HG02981 (cell line): ENCODE results near the gene ANO1.

ENCODE experiments used
- ATAC-seq: cut with Tn5 transposase; IDR thresholded peaks from one replicate; pipeline ENCODE4 v1.9.1; 2021; ENCODE audit warnings: mild to moderate bottlenecking, moderate library complexity; ENCODE audit not compliant: unreplicated experiment

The ANO1 gene

DNA sequence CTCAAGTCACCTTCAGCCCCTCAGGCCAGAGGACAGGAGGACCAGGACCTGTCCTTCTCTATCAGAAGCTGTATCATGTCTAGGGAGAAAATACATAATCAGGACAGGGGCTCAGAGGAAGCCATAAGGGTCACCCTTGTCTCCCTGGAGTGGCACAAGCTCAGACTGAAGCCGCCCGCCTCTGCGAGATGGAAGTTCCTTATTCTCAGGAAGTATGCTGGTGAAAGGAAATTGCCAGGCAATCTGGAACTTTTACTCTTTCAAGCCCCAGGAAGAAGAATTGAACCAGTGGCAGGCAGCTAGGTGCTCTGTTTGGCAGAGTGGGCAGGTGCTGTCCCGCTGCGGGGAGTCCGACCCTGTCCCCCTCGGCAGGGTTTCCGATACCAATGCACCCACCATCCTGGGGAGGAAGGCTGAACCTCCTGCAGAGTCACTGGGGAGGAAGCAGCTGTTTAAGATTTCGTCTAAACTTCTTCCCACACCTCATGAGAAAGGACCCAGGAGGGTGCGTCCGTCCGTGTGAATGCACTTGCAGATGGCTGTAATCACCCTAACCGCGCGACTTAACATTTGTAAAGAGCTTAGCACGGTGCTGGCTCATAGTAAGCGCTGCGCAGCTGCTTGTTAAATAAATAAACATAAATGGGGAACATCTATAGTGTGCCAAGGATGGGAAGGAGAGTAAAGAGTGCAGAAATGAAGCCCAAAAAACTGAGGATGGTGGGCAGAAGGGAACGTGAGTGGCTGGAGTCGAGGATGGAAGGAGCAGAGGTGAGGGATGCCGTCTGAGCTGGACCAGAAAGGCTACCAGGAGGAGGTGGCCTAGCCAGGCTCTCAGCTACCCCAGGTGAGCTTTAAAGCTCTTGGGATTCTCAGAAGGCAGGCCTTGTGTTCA lies 5.0 kb upstream of the ANO1 start:
- ATAC-seq: no peak

DNA sequence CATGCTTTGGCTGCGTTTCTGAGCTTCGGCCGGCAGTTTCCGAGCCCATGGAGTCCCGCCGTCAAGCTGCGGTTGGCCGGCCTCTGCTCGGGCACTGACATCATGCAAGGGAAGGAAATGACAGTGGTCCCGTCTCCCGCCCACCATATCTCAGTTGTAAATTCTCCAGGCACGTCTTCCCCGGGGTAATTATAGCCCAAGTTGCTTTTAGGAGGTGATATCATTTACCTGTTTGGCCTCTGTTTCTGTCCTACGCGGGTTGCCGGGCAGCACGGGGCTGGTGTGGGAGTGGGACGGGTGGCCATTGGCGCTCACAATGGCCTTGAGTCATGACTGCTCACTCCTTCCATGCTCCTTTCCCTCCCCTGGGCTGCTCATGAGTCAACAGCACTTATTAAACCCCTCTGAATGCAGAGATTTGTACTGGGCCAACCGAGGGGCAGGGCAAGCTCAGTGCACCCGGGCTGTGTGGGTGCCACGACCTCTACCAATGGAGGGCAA lies 4.2 kb upstream of the ANO1 start:
- ATAC-seq: no peak

DNA sequence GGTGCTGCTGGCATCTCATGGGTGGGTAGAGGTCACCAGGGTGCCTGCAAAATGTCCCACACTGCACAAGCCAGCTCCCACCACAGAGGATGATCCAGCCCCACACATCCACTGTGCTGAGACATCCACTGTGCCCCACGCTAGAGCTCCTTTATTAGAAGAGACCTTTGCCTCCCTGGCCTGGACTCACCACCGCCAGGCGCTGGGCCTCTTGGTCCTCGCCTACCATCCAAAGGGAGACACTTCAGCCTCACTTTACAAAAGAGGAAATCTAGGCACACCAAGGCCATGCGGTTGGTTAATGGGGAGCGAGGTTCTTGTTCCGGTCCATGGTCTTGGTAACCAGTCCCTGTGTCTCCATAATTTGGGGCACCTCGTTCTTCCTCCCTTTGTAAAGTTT lies 3.4 kb upstream of the ANO1 start:
- no peak for ATAC-seq

DNA sequence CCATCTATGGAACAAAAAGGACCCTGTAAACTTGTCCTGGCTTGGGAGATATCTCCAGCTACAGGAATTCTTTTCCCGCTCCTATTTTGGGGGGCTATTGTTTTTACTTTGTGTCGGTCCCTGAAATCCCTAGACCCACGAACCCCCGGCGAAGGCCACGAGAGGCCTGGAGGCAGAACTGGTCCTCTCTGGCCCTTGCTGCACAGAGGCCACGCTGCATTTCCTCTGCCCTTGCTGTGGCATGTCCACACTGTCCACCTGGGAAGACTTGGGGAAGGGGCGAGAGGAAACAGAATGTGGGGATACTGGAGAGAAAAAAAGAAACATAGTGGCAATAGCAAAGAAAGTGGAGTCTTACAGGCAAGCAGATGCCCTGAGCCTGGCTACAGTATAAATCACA lies 2.3 kb upstream of the ANO1 start:
- no peak for ATAC-seq

DNA sequence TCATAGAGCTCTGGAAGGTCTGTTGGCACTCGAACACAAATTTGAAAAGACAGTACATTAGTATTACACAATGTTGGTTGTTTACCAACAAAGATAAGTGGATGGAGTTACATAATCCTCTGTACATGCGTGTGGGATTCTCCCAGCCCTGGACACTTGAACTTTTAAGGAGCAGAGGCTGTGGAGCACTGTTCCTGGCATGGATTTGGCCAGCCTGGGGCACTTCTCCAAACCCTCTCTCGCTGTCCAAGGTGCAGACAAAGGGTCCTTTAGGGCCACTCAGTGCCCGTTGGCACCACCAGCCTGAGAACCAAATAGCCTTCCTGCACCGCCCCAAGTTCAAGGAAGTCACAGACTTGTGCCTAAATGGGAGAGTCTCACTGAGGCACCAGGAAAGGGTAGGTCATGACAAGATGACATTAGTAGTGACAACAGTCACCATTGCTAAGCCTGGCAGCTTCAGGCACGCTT lies 1.6 kb upstream of the ANO1 start:
- ATAC-seq: no peak

DNA sequence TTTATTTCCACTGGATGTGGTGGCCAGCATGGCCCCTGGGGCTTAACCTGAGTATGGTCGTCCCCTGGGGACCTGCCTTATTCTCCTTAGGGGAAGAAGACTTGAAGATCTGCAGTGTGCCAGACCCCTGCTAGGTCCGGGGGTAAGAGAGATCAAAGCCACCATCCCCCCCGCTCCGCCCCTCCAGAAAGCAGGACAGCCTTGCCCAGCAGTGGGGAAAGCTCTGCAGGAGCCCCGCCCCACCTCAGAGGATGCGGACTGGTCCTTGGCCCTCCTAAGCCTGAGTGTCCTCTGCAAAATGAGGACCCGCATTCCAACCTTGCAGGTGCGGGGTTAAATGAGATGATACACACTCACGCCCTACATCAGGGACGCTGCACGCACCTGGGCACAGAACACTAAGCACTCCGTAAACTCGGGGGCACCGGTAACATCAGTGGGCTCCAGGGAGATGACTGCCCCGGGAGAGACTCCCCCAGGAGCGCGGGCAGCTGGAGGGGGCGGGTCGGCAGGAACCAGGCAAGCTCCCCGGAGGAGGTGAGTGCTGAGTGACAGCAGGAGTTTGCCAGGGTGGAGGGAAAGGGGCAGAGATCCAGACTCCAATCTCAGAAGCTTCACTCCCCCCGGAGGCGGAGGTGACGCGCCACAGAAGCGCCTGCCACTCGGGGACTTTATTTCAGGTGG lies 564 bp upstream of the ANO1 start:
- ATAC-seq: no peak

DNA sequence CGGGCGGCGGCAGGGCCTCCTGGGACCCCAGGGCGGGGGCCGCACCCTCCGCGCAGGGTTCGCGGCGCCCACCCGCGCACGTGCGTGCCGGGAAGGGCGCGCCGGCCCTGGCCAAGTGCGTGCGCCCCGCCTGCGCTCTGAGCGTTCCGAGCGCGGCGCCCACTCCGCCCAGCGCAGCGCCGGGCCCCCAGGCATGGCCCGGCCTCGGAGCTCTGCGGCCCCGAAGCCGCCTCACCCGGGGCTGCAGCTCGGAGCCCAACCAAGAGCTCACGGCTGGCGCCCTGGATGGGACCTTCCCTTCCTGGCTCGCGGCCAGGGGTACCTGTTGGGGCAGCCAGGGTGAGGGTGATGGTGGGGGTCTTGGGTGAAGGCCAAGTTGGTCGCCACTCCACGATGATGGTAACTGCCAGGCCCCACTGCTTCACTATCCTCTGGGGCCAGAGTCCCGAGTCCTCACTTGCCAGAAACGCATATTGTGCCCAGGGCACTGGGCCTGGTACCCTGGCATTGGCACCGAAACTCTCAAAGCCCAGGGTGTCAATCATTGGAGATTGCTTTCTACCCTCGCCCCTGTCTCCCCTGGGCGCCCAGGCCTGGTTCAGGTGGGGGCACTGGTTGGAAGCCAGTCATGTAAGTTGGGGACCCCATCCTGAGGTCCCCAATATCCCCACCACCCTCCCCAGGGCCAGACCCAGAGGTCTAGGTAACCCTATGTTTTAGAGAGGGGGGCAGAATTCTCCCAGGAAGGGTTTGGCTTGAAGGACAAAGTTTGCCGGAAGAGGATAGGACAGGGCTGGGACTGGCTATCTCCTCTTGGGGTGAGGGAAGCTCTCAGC lies 882 bp downstream of the ANO1 start:
- no peak for ATAC-seq

DNA sequence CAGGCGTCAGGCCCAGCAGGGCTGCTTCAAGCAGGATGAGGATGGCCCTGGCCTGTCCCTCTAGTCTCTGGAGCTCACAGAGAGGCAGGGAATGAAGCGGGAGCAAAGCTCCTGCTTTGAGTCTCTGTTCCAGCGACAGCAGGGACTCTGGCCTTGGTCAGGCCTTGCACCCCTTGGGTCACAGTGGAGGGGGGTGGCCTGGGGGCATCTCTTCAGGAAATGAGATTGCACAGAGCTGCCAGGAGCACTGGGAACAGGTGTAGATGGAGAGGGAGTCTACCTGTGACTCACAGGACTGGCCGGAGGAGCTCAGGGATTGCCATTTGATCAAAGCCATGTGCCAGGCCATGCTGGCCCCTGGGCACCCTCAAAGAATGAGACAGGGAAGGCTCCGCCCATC lies 1.6 kb downstream of the ANO1 start:
- ATAC-seq: no peak

DNA sequence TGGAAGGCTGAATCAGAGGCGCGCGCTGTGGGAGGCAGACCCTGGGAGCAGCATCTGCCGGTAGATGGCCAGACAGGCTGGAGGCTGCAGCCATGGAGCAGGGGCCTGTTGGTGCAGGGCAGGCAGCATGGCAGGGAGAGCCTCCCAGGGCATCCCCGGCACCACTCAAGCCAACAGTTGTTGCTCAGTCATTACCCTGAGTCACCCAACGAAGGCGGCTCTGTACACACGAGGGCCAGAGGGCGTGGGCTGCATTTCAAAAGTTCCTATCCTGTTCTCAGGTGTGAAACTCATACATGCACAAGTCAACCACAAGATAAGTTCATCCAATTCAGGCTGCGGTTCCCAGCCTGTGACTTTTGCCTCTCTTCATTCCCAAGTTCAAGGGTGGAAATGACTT lies 2.6 kb downstream of the ANO1 start:
- no peak for ATAC-seq

DNA sequence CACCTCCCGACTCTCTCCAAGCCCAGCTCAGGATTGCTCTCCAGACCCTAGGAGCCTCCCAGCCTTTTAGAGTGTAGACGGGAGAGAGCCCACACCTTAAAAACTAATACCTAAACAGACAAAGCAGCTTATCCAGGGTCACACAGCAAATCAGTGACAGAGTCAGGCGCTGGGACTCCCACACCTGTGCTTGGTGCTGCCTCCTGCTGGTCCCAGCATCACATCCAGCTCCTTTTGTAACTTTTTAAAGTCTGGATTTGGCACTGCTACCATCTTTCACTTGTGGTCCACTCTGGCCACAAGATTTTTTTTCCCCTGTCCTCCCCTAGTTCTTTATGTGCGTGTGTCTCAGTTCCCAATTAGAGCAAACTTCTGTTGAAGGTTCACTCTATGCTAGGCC lies 4.7 kb downstream of the ANO1 start:
- ATAC-seq: no peak

DNA sequence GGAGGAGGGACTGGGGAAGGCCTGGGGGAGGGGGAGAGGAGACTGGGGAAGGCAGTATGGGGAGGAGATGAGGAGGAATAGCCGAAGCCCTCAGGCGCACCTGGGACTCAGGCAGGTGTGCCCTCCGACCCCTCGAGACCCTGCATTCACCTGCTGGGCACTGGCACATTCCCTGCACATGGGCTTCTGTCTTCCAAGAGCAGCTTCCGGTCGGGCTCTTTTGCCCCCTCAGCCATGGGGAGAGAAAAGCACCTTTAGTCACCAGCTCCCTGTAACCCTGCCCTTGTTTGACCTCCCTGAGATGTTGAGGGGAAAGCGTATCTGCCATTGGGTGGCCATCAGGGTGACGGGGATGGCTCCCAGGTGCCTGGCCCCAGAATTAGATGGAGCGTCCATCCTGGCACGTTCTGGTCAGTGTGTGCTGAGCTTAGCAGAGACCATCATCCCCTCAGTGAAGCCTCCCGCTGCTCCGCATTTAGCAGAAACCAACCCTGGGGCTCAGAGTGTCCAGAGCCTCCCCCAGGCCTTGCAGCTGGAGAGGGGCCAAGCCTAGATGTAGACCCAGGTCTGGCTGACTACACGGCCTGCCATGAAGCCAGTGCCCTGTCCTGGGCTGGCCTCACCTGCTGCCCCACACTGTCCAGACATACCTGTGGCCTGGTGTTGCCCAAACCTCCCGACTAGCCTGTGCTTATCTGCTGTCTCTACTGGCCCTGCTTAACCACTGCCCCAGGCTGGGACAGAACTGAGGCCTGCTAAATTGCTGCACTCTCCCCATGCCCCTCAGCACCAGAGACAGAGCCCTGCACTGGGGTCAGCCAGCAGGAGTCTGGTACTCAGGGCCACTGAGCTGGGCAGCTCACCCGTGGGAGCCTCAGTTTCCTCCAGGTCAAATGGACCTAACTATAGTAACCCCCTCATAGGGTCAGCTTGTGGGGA lies 6.2 kb downstream of the ANO1 start:
- no peak for ATAC-seq

DNA sequence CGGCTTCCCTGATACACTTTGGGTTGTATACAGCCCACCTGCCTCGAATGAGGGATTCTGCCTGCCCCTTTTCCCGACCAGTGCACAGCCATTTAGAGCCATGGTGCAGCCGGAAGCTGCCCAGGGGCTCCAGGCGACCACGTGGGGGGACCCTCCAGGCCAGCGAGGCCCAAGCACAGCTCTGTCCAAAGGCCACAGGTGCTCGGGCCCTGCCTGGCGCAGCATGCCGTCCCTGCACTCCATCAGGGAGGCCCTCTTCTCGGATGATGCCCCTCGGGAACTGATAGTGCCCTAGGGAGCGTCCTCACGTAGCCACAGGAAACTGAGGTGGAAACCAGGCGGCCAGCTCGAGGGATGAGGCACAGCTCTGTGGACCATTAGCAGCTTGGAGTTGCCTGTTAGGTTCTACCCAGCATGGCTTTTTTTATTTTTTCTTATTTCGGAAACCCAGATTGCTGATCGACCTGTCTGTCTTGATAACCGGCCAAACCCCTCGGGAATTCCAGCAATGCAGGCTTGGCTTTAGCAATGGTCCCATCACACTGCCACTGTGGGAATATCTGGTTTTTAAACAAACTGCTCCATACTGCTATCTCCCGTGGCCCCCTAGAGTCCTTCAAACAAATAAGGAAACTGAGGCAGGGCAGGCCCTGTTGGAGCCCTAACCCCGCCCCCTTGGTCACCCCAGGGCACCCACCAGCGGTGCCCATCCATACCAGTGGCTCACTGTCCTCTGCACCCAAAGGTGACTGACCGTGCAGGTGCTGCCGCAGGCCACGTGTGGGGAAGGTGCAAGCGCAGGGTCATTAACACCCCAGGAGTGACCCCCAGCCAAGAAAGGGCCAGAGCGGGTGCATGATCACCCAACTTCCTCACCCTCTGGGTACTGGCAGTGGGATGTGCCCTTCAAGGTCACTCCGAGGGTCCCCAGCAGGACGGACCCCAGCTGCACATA lies 8.0 kb downstream of the ANO1 start:
- ATAC-seq: no peak

DNA sequence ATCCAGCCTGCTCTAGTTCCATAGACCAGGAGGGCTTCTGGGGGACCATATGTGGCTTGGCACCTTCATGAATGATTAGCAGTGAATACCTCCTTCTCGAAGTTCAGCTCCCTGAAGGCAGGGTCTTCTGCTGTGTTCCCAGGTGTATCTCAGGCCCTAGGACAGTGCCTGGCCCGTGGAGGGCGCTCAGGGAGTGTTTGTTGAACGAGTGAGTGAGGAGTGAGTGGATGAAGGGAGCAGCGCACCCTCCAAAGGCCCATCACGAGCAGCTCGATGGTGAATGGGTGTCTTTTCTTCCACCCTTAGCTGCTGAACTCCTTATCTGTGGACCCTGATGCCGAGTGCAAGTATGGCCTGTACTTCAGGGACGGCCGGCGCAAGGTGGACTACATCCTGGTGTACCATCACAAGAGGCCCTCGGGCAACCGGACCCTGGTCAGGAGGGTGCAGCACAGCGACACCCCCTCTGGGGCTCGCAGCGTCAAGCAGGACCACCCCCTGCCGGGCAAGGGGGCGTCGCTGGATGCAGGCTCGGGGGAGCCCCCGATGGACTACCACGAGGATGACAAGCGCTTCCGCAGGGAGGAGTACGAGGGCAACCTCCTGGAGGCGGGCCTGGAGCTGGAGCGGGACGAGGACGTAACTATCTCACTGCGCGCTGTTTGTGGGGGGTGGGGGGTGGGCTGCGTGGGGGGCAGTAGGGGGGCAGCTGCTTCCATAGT lies 9.5 kb downstream of the ANO1 start:
- no peak for ATAC-seq

DNA sequence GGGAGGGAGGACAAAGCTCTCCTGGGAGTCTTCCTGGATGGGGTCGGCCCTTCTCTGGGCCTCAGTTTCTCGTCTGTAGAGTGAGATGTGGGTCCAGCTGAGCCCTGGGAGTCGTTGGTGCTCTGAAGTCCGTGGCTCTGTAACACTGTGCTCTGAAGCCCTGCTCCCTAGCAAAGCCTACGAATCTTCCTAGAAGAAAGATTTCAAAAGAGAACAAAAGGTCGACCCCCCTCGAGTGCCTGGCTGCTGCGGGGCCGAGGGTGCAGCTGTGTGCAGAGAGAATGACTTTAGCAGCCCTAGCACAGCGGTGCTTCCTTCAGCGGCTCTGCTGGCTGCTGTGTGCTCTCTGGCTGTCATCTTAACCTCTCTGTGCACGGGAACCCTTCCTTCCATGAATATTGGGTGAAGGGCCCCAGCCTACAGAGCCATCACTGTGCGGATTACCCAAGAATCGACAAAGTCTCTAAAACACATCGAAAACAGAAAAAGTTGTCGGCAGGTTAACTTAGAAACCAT lies 10.7 kb downstream of the ANO1 start:
- no peak for ATAC-seq

DNA sequence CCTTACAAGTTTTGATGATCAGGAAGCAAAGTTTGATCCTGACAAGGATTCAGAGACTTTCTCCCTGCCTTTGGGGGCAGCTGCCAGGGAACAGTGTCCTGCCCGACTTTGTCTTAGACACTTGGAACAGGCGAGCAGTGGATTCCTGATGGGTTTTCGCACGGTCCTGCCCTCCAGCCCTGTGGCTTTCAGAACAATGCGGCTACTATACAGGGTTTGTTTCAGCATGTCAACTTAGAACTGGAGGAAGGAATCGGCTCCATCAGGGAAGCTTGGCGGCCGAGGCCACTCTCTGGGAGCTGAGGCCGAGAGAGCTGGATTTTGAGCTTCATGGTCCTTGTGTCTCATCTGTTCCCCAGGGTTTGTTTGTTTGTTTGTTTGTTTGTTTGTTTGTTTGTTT lies 11.5 kb downstream of the ANO1 start:
- no peak for ATAC-seq

DNA sequence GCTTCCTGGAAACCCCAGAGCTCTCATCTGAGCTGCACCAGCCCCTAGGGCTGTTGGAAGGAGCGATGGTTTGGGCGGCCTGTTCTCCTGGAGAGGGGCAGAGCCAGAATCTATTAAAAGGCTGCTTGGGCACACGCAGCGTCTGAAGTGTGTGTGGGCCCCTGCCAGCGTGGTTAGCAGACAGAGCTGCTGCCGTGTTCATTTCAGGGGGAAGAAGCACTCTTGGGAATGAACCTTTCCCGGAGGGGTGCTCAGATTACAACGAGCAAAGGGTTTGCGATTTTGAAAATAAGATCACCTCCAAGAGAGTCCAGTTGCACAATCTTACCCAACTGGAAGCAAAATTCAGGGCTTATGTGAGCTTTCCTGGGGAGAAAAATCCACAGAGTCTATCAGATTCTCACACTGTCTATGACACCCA lies 12.9 kb downstream of the ANO1 start:
- ATAC-seq: no peak

DNA sequence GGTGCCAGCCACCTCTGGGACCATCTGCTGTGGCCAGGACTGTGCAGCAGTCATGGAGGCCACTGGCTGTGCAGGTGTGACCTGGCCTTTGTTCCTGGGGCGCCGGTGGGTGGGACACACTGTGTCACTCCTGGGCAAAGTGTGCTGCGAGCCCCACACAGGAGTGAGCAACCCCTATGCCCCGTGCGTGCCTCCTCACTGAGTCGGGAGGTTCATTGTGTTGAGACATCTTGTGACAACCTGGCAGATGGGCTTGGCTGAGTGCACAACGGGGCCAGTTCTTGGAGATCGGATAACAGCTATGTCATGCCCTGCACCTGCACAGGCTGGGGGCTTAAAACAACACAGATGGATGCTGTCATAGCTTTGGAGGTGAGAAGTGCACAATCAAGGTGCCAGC lies 13.5 kb downstream of the ANO1 start:
- ATAC-seq: no peak
